Epithelial cell of esophagus (primary cell): Measurements from ENCODE around the gene CPA5.

Source experiments
- DNase-seq: peaks from one replicate; pipeline ENCODE4 v3.0.0; 2010; ENCODE audit warnings: low read depth
- H3K4me3 ChIP-seq: 2 replicates; pipeline ENCODE4 v1.5.1; 2011; ENCODE audit warnings: mild to moderate bottlenecking, low read length, control low read depth
- CTCF ChIP-seq: IDR thresholded peaks from 2 replicates; pipeline ENCODE4 v1.5.1; 2011; ENCODE audit warnings: low read depth, mild to moderate bottlenecking, low read length, control low read depth, inconsistent platforms; ENCODE audit not compliant: insufficient read depth; ENCODE audit errors: missing control alignments

The CPA5 gene

GRCh38 chr7:130352194-130353074 is 7.8 kb downstream of the CPA5 start:
- peak; percentile 46 for DNase-seq
- H3K4me3 ChIP-seq = peak overlapping the region; percentile 2
- TF ChIP-seq CTCF = no peak

GRCh38 chr7:130353196-130353595 is 8.6 kb downstream of the CPA5 start:
- no peak for TF ChIP-seq CTCF
- H3K4me3 ChIP-seq = no peak overlapping the region
- DNase-seq = no peak

GRCh38 chr7:130356121-130356875 is 11.7 kb downstream of the CPA5 start:
- TF ChIP-seq CTCF = no peak
- H3K4me3 ChIP-seq = no peak overlapping the region
- DNase-seq = peak; percentile 97

GRCh38 chr7:130356876-130357611 is 12.4 kb downstream of the CPA5 start:
- no peak overlapping the region for H3K4me3 ChIP-seq
- TF ChIP-seq CTCF = no peak
- DNase-seq = peak; percentile 97

- no peak for DNase-seq
- TF ChIP-seq CTCF = no peak
- no peak overlapping the region for H3K4me3 ChIP-seq
Measured at GRCh38 chr7:130358471-130358870, 13.9 kb downstream of the CPA5 start.

- DNase-seq = peak; percentile 97
- TF ChIP-seq CTCF = no peak
- no peak overlapping the region for H3K4me3 ChIP-seq
Measured at GRCh38 chr7:130359276-130359857, 14.8 kb downstream of the CPA5 start.
